Urinary bladder (tissue), 4 donors: Measurements from ENCODE around the gene ELAC2. TPM values are rescaled to one million over a fixed set of nuclear protein-coding genes. Genes with fewer than 3 reads are reported as not detected.
"Not testable (repeated sequence)": the region's sequence is repeated elsewhere in the genome, so short reads cannot be mapped to it uniquely, and the experiment has no call there.

ENCODE experiments used
- DNase-seq: peaks from one replicate; pipeline ENCODE4 v3.0.0-alpha.2; 2015; ENCODE audit errors: extremely low spot score
- H3K27ac ChIP-seq: one replicate; pipeline ENCODE4 v1.5.1; 2013; ENCODE audit warnings: low read depth, mild to moderate bottlenecking, moderate library complexity
- H3K36me3 ChIP-seq: one replicate; pipeline ENCODE4 v1.6.1; 2013; ENCODE audit warnings: mild to moderate bottlenecking, moderate library complexity; ENCODE audit not compliant: insufficient read depth
- H3K4me1 ChIP-seq: one replicate; pipeline ENCODE4 v1.6.1; 2013; ENCODE audit warnings: mild to moderate bottlenecking, moderate library complexity; ENCODE audit not compliant: insufficient read depth
- H3K4me3 ChIP-seq: one replicate; pipeline ENCODE4 v1.5.1; 2013; ENCODE audit warnings: low read depth, low read length
- whole genome bisulfite sequencing: extraction: QIAGEN DNeasy Blood & Tissue Kit; methylation state at CpG from one replicate; pipeline ENCODE4 v1.1.7; 2013; 5-methylcytosine and 5-hydroxymethylcytosine counted together
- polyA plus RNA-seq: library from polyadenylated mRNA; stranded (reverse); fragments of 200-250 nt; gene quantifications from one replicate; pipeline ENCODE4 v1.2.3, GENCODE V29; 2013
- total RNA-seq: library from RNA; depleted of rRNA; stranded (reverse); fragments of >200 nt; gene quantifications from one replicate; pipeline ENCODE4 v1.2.3, GENCODE V29; 2014
- donor health status: healthy with polysubstance abuse.
- donor health status: healthy.

ELAC2 gene
- total and polyA plus RNA-seq, 2 donors: 33.3 to 47.0 TPM

GRCh38 chr17:12992676-12993075, 25.2 kb downstream of the ELAC2 start:
- Histone ChIP-seq H3K4me1 (no peaks in the 10 kb centered on the region), H3K27ac (no peak overlapping the region), H3K36me3 (peaks cover 4% of the 10 kb centered on the region), H3K4me3 (no peak overlapping the region)
- 95% methylated on average over 14 of the region's 14 CpGs for WGBS
- no peak for DNase-seq

GRCh38 chr17:12990926-12991325, 26.9 kb downstream of the ELAC2 start:
- Histone ChIP-seq H3K4me1 (no peaks in the 10 kb centered on the region), H3K36me3 (peaks cover 4% of the 10 kb centered on the region), H3K4me3 (no peak overlapping the region), H3K27ac (no peak overlapping the region)
- DNase-seq: no peak
- 93% methylated on average over 12 of the region's 12 CpGs for WGBS

- DNase-seq: no peak
- 89% methylated on average over 25 of the region's 25 CpGs for WGBS
- Histone ChIP-seq H3K27ac (no peak overlapping the region), H3K36me3 (peaks cover 4% of the 10 kb centered on the region), H3K4me3 (no peak overlapping the region), H3K4me1 (no peaks in the 10 kb centered on the region)
These were observed 27.6 kb downstream of the ELAC2 start for GRCh38 chr17:12990041-12990808.

DNA sequence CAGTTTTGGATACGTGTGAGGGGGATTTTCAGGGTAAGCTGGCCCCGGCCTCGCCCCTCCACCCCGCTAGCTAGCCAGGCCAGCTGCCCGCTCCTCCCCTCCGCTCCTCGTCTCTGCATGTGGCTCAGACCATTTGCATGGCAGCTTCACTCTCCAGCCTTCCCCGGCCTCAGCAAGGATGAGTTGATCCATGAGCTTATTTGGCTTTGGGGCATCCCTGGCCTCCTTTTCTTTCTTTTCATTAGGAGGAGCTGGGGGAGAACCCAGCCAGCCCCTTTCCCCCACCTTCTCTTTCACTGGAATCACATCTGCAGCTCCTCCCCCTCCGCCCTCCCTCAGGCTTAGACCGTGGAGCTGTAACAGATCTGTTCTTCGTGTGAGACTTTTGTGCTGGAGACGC, 30.7 kb downstream of the ELAC2 start:
- WGBS: 59% methylated on average over 12 of the region's 12 CpGs
- no peaks in the 10 kb centered on the region for H3K4me1 ChIP-seq
- no peak for DNase-seq
- no peaks in the 10 kb centered on the region for H3K36me3 ChIP-seq
- no peak overlapping the region for H3K27ac ChIP-seq
- H3K4me3 ChIP-seq: no peak overlapping the region

DNA sequence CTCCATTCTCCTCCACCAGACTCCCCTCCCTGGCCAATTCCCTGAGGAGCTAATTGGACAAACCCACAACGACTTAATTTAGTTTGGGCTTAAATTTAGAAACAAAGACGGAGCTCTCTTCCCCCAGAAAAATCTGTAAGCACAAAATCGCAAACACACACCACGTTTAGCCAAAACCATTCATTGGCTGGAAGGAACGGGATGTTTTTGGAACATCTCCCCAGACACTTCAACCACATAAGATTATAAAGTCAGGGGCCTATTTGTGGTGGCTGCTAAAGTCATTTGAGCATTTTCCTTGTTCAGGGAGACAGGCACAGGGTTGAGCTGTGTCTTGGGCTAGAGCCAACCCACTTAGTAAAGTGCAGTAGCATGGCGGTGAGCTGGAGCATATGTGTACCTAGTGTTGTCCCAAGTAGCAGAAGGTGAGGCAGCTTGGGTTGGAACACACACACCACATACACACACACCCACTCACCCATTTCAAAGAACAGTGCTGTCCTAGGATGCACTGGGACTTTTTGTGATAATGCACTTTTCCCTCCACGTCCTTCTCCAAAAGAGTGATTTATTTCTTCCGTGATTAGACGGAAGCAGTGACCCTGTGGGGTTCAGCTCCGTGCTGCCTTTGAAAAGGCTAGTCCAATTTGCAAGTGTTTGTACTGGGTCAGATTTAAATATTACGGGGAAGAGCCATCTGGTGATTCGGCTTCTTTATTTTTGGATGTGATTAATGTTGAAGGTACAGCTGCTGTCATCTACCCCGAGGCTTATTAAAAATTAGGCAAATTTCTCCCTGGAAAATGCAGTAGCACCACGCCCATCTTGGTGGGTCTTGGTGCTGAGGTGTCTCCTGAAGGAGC, 32.2 kb downstream of the ELAC2 start:
- no peak overlapping the region for H3K27ac ChIP-seq
- H3K4me3 ChIP-seq: no peak overlapping the region
- no peaks in the 10 kb centered on the region for H3K36me3 ChIP-seq
- 60% methylated on average over 14 of the region's 14 CpGs for WGBS
- no peak for DNase-seq
- H3K4me1 ChIP-seq: no peaks in the 10 kb centered on the region

- Histone ChIP-seq H3K36me3 (no peaks in the 10 kb centered on the region), H3K27ac (no peak overlapping the region), H3K4me1 (no peaks in the 10 kb centered on the region), H3K4me3 (peak overlapping the region; percentile 22)
- DNase-seq: peak; percentile 26
- WGBS: 56% methylated on average over 21 of the region's 21 CpGs
These were observed 33.6 kb downstream of the ELAC2 start for GRCh38 chr17:12983991-12984884.

- H3K36me3 ChIP-seq: no peaks in the 10 kb centered on the region
- DNase-seq: no peak
- 84% methylated on average over 6 of the region's 6 CpGs for WGBS
- no peak overlapping the region for H3K4me3 ChIP-seq
- H3K4me1 ChIP-seq: no peaks in the 10 kb centered on the region
- H3K27ac ChIP-seq: no peak overlapping the region
These were observed 35.6 kb downstream of the ELAC2 start for GRCh38 chr17:12982224-12982623.

DNA sequence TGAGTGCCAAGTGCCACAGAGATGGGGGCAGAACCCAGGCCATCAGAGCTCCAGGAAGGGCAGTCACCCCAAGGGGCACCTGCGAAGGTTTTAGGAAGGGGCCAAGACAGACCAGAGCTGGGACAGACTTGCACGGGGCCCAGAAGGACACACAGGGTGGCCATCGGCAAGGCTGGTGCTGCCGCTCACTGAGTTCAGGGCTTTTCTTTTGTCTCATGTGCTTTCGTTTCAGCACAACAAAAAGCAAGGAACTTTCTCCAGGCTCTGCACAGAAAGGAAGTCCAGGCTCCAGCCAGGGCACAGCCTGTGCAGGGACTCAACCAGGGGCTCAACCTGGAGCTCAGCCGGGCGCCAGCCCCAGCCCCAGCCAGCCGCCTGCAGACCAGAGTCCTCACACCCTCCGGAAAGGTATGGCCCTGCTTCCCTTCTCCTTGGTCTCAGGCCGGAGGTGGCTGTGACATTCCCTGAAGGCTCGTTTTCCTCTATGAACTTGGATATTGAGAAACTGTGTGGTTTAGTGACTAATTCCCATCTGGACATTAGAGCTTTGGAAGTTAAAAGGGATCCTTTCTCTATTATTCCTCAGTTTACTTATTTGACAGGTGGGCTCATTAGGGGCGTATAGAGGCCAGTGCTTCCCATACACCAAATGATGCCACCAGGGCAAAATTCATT, 37.9 kb downstream of the ELAC2 start:
- H3K27ac ChIP-seq: no peak overlapping the region
- 93% methylated on average over 12 of the region's 12 CpGs for WGBS
- no peak overlapping the region for H3K4me3 ChIP-seq
- no peak for DNase-seq
- no peaks in the 10 kb centered on the region for H3K4me1 ChIP-seq
- no peaks in the 10 kb centered on the region for H3K36me3 ChIP-seq

GRCh38 chr17:12979246-12979645, 38.6 kb downstream of the ELAC2 start:
- Histone ChIP-seq H3K4me3 (no peak overlapping the region), H3K4me1 (no peaks in the 10 kb centered on the region), H3K27ac (no peak overlapping the region), H3K36me3 (no peaks in the 10 kb centered on the region)
- WGBS: 93% methylated on average over 5 of the region's 5 CpGs
- no peak for DNase-seq

GRCh38 chr17:12978787-12979186, 39.0 kb downstream of the ELAC2 start:
- H3K36me3 ChIP-seq, H3K27ac ChIP-seq, H3K4me1 ChIP-seq, H3K4me3 ChIP-seq, DNase-seq: not testable (repeated sequence)
- 97% methylated on average over 6 of the region's 6 CpGs for WGBS

DNA sequence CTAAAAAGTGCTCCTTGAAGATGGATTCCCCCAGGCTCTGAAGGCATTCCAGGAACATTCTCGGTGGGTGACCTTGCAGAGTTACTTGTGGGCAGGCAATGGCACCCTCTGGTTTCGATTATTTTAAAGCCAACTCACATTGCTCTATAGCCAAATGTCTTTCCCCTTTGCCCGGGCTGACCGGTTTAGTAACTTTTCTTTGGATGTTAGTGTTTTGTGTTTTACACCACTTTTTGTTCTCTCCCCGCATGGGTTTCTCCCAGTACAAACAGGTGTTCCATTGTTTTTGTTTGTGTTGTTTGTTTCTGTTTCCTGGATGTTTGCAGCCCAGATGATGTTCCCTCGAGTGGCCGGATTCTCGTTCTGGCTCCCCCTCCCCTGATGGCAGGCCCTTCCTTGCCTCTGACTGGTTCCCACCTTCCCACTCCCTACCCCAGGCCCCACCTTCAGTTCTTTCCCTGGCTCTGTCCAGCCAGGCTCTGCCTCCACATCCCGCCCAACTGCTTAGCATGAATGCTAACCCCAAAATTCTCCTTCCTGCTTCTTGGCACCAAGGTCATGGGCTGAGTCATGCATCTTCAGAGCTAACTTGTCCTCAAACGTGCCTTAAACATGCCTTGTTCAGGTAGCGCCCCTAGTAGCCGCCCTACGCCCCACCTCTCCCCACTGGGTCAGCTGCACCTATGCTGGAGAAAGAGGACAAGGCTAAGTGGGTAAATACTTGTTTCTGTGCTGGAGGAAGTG, 40.6 kb downstream of the ELAC2 start:
- peaks cover 1% of the 10 kb centered on the region for H3K4me1 ChIP-seq
- H3K36me3 ChIP-seq: no peaks in the 10 kb centered on the region
- DNase-seq: no peak
- no peak overlapping the region for H3K27ac ChIP-seq
- no peak overlapping the region for H3K4me3 ChIP-seq
- WGBS: 70% methylated on average over 13 of the region's 13 CpGs

GRCh38 chr17:12974005-12974531, 43.8 kb downstream of the ELAC2 start:
- no peaks in the 10 kb centered on the region for H3K36me3 ChIP-seq
- H3K4me1 ChIP-seq: peaks cover 1% of the 10 kb centered on the region
- H3K27ac ChIP-seq: no peak overlapping the region
- WGBS: 2% methylated on average over 40 of the region's 40 CpGs
- no peak for DNase-seq
- H3K4me3 ChIP-seq: peak overlapping the region; percentile 24
